GM12801 (cell line): ENCODE data around the gene FJX1.

Experiments used
- CTCF ChIP-seq: IDR thresholded peaks from one replicate; pipeline ENCODE4 v1.5.1; 2011; ENCODE audit warnings: control low read depth; ENCODE audit not compliant: insufficient read length; ENCODE audit errors: extremely low read depth

Gene FJX1

GRCh38 chr11:35618497-35619115, 346 bp downstream of the FJX1 start:
- no peak for TF ChIP-seq CTCF

- no peak for TF ChIP-seq CTCF
These were observed 1.0 kb downstream of the FJX1 start for GRCh38 chr11:35619116-35619854.

GRCh38 chr11:35619855-35620640, 1.8 kb downstream of the FJX1 start:
- no peak for TF ChIP-seq CTCF

- TF ChIP-seq CTCF: no peak
These were observed 2.5 kb downstream of the FJX1 start for GRCh38 chr11:35620795-35621194.

GRCh38 chr11:35621620-35622019, 3.4 kb downstream of the FJX1 start:
- TF ChIP-seq CTCF: no peak

GRCh38 chr11:35622070-35622469, 3.8 kb downstream of the FJX1 start:
- TF ChIP-seq CTCF: no peak

GRCh38 chr11:35623621-35624168, 5.4 kb downstream of the FJX1 start:
- TF ChIP-seq CTCF: no peak
